Upper lobe of left lung (tissue), 6 donors: ENCODE results near the gene SETD2. TPM values are rescaled to one million over a fixed set of nuclear protein-coding genes. Genes with fewer than 3 reads are reported as not detected.
A peak's percentile ranks its signal among the peaks of the same experiment; 100 is the strongest.

Experiments used
- ATAC-seq, 2 donors: fragments of 200-7000 bp; cut with Tn5 transposase; one replicate each; pipeline ENCODE4 v1.9.1; 2022; ENCODE audit warnings: mild to moderate bottlenecking in 2 of 2, moderate library complexity in 2 of 2; ENCODE audit not compliant: low FRiP score in 2 of 2
- DNase-seq, 2 donors: peaks; one replicate each; pipeline ENCODE4 v3.0.0-alpha.2; 2019 to 2020
- H3K27ac ChIP-seq, 4 donors: fragments of 200-600 bp; sonication (generic); one replicate each; pipeline ENCODE4 v1.5.1; 2016 to 2019
- H3K27me3 ChIP-seq, 4 donors: fragments of 200-600 bp; sonication (generic); one replicate each; pipeline ENCODE4 v1.5.1; 2017 to 2019
- H3K36me3 ChIP-seq, 4 donors: fragments of 200-600 bp; sonication (generic); one replicate each; pipeline ENCODE4 v1.5.1; 2016 to 2019
- H3K4me1 ChIP-seq, 4 donors: fragments of 200-600 bp; sonication (generic); one replicate each; pipeline ENCODE4 v1.5.1; 2018 to 2019
- H3K4me3 ChIP-seq, 4 donors: fragments of 200-600 bp; sonication (generic); one replicate each; pipeline ENCODE4 v1.5.1; 2017 to 2019; ENCODE audit warnings: mild to moderate bottlenecking in 2 of 4, moderate library complexity in 1 of 4
- H3K9me3 ChIP-seq, 4 donors: fragments of 200-600 bp; sonication (generic); one replicate each; pipeline ENCODE4 v1.5.1; 2018 to 2019
- CTCF ChIP-seq, 6 experiments: fragments of 450-650 bp in 4 of 6; fragments of 200-600 bp in 2 of 6; sonication (generic) in 2 of 6; IDR thresholded peaks; one replicate each; pipeline ENCODE4 v1.5.1; 2016 to 2019; ENCODE audit warnings: antibody characterized with exemption in 6 of 6
- EP300 ChIP-seq, 4 donors: sonication (generic); formaldehyde crosslinking; IDR thresholded peaks; one replicate each; pipeline ENCODE4 v1.5.1; 2017; ENCODE audit warnings: antibody characterized with exemption in 4 of 4, control low read depth in 2 of 4
- POLR2A ChIP-seq, 4 donors: fragments of 450-650 bp; IDR thresholded peaks; one replicate each; pipeline ENCODE4 v1.5.1; 2016 to 2017; ENCODE audit warnings: antibody characterized with exemption in 4 of 4, mild to moderate bottlenecking in 2 of 4
- POLR2AphosphoS5 ChIP-seq, 2 donors: sonication (generic); formaldehyde crosslinking; IDR thresholded peaks; one replicate each; pipeline ENCODE4 v1.5.1; 2017; ENCODE audit warnings: antibody characterized with exemption in 2 of 2
- WGBS, 2 donors: methylation state at CpG; one replicate each; pipeline ENCODE4 v1.1.5; 2017 to 2018; 5-methylcytosine and 5-hydroxymethylcytosine counted together
- total RNA-seq, 6 donors: library from RNA; depleted of rRNA in 4 of 6; stranded (reverse); fragments of >200 nt in 4 of 6; gene quantifications; one replicate each; pipeline versions ENCODE4 v1.1.0 to v1.2.1, GENCODE V29; 2016 to 2021
- donor health status: DM: no; HTN: no; CAD: no; lungs with moderate emphysema.
- donor health status: DM: no; HTN: yes; CAD: no; lungs with severe emphysema.

Gene SETD2
- total RNA-seq, 6 donors from 2014 or later: 33.8 to 111 (median 53.5) TPM

GRCh38 chr3:46992231-46992630, 171.7 kb downstream of the SETD2 start:
- H3K27ac ChIP-seq: no peak overlapping the region
- peaks cover 0 to 83% (median 59%) of the 10 kb centered on the region in 4 donors for H3K36me3 ChIP-seq
- 91 to 96% methylated on average over 8 to 9 of the region's 9 CpGs for WGBS, 2 donors
- no peaks in the 10 kb centered on the region for H3K9me3 ChIP-seq
- DNase-seq: no peak
- H3K27me3 ChIP-seq: no peaks in the 10 kb centered on the region
- TF ChIP-seq EP300 (IDR thresholded peaks at IDR 0.05) (no peak), POLR2AphosphoS5 (IDR thresholded peaks at IDR 0.05) (no peak), POLR2A (IDR thresholded peaks at IDR 0.05) (no peak), CTCF (IDR thresholded peaks at IDR 0.05) (no peak)
- H3K4me1 ChIP-seq: peaks cover 20 to 38% (median 35%) of the 10 kb centered on the region in 4 donors
- no peak for ATAC-seq
- H3K4me3 ChIP-seq: no peak overlapping the region

- TF ChIP-seq EP300 (IDR thresholded peaks at IDR 0.05) (no peak), CTCF (IDR thresholded peaks at IDR 0.05) (no peak), POLR2AphosphoS5 (IDR thresholded peaks at IDR 0.05) (no peak), POLR2A (IDR thresholded peaks at IDR 0.05) (no peak)
- 93 to 100% methylated on average over 3 to 14 of the region's 16 CpGs for WGBS, 2 donors
- peaks cover 0 to 77% (median 53%) of the 10 kb centered on the region in 4 donors for H3K36me3 ChIP-seq
Measured at GRCh38 chr3:46991406-46992165, 172.3 kb downstream of the SETD2 start.

GRCh38 chr3:46990573-46991374, 173.1 kb downstream of the SETD2 start:
- DNase-seq (peak in 1 of 2 donors; percentile 64), ATAC-seq (peak in 1 of 2 donors; percentile 16)
- peaks cover 33 to 53% (median 50%) of the 10 kb centered on the region in 4 donors for H3K4me1 ChIP-seq
- H3K36me3 ChIP-seq: peaks cover 0 to 69% (median 47%) of the 10 kb centered on the region in 4 donors
- WGBS, 2 donors: 66 to 77% methylated on average over 9 to 11 of the region's 11 CpGs
- H3K4me3 ChIP-seq: no peak overlapping the region
- peak overlapping the region in 3 of 4 donors; percentile 86 to 89 (median 88) for H3K27ac ChIP-seq
- no peaks in the 10 kb centered on the region for H3K27me3 ChIP-seq
- TF ChIP-seq CTCF (IDR thresholded peaks at IDR 0.05): no peak
- no peak for TF ChIP-seq POLR2AphosphoS5 (IDR thresholded peaks at IDR 0.05)
- TF ChIP-seq EP300 (IDR thresholded peaks at IDR 0.05): no peak
- no peak for TF ChIP-seq POLR2A (IDR thresholded peaks at IDR 0.05)
- H3K9me3 ChIP-seq: no peaks in the 10 kb centered on the region

More at GRCh38 chr3:46991406-46992165, 172.3 kb downstream of the SETD2 start:
- H3K4me1 ChIP-seq: peaks cover 27 to 45% (median 42%) of the 10 kb centered on the region in 4 donors
- H3K27ac ChIP-seq: no peak overlapping the region
- no peaks in the 10 kb centered on the region for H3K9me3 ChIP-seq
- DNase-seq (no peak), ATAC-seq (no peak)
- no peaks in the 10 kb centered on the region for H3K27me3 ChIP-seq
- H3K4me3 ChIP-seq: no peak overlapping the region

GRCh38 chr3:46989146-46989810, 174.6 kb downstream of the SETD2 start:
- 69 to 74% methylated on average over 17 of the region's 17 CpGs for WGBS, 2 donors
- H3K4me1 ChIP-seq: peaks cover 46 to 61% (median 54%) of the 10 kb centered on the region in 4 donors
- peak overlapping the region; percentile 77 to 89 (median 87) for H3K27ac ChIP-seq
- ATAC-seq: no peak
- H3K9me3 ChIP-seq: no peaks in the 10 kb centered on the region
- TF ChIP-seq POLR2A (IDR thresholded peaks at IDR 0.05): no peak
- TF ChIP-seq POLR2AphosphoS5 (IDR thresholded peaks at IDR 0.05): no peak
- no peak for TF ChIP-seq CTCF (IDR thresholded peaks at IDR 0.05)
- no peak for TF ChIP-seq EP300 (IDR thresholded peaks at IDR 0.05)
- DNase-seq: no peak
- peaks cover 0 to 54% (median 33%) of the 10 kb centered on the region in 4 donors for H3K36me3 ChIP-seq
- no peaks in the 10 kb centered on the region for H3K27me3 ChIP-seq
- H3K4me3 ChIP-seq: peak overlapping the region in 2 of 4 donors; percentile 31 to 34
